HG03097 (cell line): Measurements from ENCODE around the gene BCAS3.
"Not testable (repeated sequence)": the region's sequence is repeated elsewhere in the genome, so short reads cannot be mapped to it uniquely, and the experiment has no call there.

Experiments
- ATAC-seq: cut with Tn5 transposase; IDR thresholded peaks from one replicate; pipeline ENCODE4 v1.9.1; 2021; ENCODE audit not compliant: unreplicated experiment, low FRiP score

The BCAS3 gene

GRCh38 chr17:60971515-60972369, 294.1 kb downstream of the BCAS3 start:
- ATAC-seq: no peak

DNA sequence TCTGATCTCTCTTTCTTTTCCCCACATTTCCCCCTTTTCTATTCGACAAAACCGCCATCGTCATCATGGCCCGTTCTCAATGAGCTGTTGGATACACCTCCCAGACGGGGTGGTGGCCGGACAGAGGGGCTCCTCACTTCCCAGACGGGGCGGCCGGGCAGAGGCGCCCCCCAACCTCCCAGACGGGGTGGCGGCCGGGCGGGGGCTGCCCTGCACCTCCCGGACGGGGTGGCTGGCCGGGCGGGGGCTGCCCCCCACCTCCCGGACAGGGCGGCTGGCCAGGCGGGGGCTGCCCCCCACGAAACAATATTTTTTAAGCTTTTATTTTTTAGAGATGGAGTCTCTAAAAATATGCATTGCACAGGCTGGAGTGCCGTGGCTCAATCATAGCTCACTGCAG, 299.2 kb downstream of the BCAS3 start:
- ATAC-seq: not testable (repeated sequence)

DNA sequence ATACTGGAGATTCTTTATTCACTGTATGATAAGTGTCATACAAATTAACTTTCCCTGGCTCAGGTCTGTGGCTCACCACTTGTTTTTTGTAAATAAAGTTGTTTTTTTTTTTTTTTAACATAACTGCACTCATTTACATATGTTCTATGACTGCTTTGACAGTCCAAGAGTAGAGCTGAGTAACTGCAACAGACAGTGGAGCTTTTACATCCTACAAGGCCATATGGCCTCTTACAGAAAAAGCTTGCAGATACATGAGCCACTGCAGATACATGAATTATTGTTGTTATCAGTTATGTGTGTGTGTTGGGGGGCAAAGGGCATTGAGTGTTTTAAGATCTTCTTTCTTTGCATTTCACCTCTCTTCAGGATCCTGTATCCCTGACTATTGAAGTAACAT, 311.7 kb downstream of the BCAS3 start:
- no peak for ATAC-seq

DNA sequence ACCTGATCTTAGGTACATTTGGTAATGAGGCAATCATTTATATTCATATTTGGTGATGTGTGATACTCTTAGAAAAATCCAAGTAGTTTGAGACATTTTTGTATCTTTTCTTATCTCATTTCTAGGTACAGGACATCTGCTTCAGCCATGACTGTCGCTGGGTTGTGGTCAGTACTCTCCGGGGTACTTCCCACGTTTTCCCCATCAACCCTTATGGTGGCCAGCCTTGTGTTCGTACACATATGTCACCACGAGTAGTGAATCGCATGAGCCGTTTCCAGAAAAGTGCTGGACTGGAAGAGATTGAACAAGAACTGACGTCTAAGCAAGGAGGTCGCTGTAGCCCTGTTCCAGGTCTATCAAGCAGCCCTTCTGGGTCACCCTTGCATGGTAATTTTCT, 312.2 kb downstream of the BCAS3 start:
- no peak for ATAC-seq

DNA sequence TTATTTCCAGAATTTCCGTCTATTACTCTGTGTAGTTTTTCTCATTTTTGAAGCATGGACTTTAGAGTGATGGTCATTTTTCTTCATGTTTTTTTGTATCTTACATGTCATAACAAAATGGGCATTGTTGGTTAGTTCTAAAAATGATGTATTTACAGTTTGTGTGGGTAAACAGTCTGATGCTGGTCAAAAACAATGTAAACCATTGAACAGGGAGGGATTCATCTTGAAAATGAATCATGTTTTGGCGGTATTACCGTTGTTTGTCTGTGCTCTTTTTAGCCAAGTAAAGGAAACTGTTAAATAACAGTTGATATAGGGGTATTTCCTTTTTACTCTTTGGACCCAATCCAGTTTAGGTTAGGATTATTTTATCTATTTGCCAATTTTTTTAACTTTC, 315.8 kb downstream of the BCAS3 start:
- no peak for ATAC-seq

DNA sequence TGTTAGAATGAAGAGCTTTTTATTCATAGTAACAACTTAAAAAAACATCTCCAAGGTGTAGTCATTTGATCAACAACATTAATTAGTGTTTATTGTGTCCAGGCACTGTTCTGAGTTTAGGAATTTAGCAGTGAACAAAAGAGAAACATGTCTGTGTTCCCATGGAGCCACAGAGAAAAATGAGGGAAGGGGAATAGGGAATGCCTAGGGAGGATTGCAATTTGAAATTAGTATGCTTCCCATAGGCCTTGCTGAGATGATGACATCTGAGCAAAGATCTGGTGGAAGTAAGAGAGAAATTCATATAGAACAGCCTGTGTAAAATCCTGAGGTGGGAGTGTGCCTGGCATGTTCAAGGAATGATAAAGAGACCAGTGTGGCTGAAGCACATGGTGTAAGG, 318.0 kb downstream of the BCAS3 start:
- no peak for ATAC-seq

DNA sequence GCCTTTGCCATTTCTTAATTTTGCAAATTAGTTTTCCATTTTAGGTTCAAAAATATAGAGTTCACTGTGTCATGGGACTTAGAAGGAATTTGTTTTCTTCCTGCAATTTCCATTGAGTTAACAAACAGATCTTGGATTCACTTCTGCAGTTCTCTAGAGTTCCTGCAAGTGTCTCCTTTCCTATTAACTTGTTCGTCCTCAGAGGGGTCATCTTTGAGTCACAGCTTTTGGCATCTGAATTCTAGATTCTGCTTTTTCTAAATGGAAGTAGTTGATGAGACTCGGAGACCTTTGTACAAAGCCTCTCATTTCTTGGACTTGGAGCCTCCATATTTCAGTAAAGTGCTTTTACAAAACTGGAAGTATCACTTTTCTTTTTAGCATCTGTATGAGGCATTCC, 323.3 kb downstream of the BCAS3 start:
- ATAC-seq: no peak

GRCh38 chr17:61002316-61002736, 324.7 kb downstream of the BCAS3 start:
- no peak for ATAC-seq

- ATAC-seq: no peak
Observed at GRCh38 chr17:61005358-61005757, 327.7 kb downstream of the BCAS3 start.

DNA sequence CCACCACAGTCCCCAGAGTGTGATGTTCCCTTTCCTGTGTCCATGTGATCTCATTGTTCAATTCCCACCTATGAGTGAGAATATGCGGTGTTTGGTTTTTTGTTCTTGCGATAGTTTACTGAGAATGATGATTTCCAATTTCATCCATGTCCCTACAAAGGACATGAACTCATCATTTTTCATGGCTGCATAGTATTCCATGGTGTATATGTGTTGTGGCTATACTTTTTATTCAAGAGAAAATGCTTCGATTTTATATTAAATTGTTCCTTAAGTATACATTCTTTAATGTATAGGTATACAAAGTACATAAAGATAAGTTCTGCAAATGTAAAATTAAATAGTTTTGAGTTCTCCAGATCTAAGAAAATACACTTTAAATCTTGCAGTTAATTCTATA, 328.3 kb downstream of the BCAS3 start:
- ATAC-seq: not testable (repeated sequence)

DNA sequence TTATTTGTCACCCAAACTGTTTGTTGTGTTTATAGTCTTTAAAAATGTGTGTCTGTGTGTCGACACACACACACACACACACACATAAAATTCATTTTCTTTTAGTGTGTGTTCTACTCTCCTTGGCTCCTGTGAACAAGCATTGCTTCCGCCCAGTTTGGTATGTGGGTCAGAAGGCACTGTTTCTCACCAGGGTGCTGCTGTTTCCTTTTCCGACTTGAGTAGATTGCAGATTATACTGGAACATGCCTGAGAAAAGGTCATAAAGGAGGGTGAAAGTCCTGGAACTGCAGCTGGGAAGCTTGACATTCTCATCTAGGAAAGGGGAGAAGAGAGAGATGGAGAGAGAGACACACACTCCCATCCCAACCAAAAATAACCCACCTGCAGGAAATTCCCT, 330.3 kb downstream of the BCAS3 start:
- no peak for ATAC-seq

DNA sequence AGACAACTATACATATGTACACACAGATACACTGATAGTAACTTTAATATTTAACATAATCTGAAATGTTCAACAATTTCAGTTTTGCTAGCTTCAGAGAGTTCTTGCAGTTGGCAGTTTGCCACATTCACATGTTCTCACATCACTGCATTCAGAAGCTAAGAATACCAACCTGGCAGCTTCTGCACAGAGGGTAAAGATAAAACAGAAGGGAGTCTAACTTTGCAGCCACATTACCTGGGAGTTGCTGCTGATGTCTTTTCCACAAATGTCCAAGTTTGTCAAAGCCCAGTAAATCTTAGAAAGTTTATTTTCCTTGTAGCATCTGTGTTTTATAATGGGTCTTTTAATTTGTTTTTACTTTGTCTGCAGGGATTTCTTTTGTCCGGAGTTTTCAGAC, 332.0 kb downstream of the BCAS3 start:
- no peak for ATAC-seq

- no peak for ATAC-seq
Observed at GRCh38 chr17:61010661-61011170, 333.1 kb downstream of the BCAS3 start.

GRCh38 chr17:61011251-61011650, 333.6 kb downstream of the BCAS3 start:
- ATAC-seq: no peak

GRCh38 chr17:61015966-61016365, 338.3 kb downstream of the BCAS3 start:
- no peak for ATAC-seq

DNA sequence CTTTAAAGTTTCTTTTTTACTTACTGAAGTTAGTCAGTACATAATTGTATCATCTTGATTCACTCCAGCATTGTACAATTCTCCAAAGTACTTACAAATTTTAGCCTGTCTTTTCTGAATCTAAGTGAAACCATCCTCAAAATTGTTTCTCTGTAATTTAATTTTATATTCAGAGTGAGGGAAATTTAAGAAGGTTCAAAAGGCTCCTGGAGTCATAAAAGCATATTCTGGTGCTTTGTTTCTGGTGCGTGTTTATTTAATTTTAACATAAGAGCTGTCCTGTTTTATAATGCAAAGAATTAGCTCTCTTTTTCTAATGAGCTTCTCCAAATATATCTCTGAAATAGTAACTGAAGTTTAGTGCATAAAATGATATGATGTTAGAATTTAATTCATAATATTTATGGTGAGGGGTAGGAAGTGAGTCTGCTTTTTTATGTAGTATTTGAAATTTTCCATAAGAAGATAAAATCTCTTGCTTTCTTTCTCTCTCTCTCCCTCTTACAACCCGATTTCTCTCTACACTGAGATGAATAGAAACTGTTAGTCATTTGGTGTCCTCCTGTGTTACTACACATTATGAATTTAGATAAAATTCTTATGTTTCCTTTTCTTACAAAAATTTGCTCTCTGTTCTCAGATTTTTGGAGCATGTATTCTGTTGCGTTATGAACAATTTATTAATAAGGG, 339.8 kb downstream of the BCAS3 start:
- no peak for ATAC-seq

GRCh38 chr17:61018938-61019337, 341.3 kb downstream of the BCAS3 start:
- no peak for ATAC-seq

DNA sequence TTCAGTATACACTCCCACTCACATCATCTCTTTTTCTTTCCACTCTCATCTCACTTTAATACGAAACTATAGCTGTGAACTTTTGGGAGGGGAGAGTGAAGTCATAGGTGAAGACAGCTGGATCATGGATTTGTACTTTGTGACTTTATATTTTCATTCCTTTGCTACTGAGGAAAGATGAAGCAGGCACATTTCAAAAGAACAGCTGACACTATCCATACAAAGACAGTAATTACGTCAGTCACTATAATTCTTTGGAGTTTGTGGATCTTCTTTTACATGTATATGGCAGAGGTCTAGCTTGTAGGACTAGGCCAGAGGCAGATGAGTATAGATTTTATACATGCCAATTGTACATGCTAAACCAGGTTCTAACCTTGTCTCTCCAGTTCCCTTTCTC, 346.3 kb downstream of the BCAS3 start:
- no peak for ATAC-seq

GRCh38 chr17:61026818-61027217, 349.2 kb downstream of the BCAS3 start:
- no peak for ATAC-seq

DNA sequence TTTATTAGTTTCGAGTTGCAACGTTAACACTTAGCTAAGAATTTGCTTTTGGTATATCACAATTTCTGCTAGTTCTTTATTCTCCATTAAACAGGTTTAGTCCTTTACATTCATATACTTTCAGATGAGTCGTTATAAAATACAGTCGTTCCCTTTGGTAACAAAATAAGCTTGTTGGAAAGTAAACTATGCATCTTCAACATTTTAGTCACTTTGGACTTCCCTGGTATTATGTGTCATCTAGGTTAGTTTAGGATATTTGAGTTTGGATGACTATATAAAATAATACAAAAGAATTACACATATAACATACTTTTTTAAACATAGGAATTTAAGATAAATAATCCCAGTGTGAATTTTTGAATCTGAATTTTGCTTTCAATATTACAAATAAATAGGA, 351.5 kb downstream of the BCAS3 start:
- no peak for ATAC-seq

GRCh38 chr17:61040666-61041065, 363.0 kb downstream of the BCAS3 start:
- no peak for ATAC-seq

GRCh38 chr17:61042348-61042747, 364.7 kb downstream of the BCAS3 start:
- not testable (repeated sequence) for ATAC-seq
